Activated CD8-positive, alpha-beta memory T cell treated with anti-CD3 and anti-CD28 coated beads, Interleukin-2, amount 50 U/mL, for 24 hours (primary cell): ENCODE measurements around the gene PLEKHA8.
"Not testable (repeated sequence)": the region's sequence is repeated elsewhere in the genome, so short reads cannot be mapped to it uniquely, and the experiment has no call there.

Source experiments
- DNase-seq: peaks from one replicate; pipeline ENCODE4 v3.0.0-alpha.2; 2020; ENCODE audit errors: extremely low read depth

PLEKHA8 gene

DNA sequence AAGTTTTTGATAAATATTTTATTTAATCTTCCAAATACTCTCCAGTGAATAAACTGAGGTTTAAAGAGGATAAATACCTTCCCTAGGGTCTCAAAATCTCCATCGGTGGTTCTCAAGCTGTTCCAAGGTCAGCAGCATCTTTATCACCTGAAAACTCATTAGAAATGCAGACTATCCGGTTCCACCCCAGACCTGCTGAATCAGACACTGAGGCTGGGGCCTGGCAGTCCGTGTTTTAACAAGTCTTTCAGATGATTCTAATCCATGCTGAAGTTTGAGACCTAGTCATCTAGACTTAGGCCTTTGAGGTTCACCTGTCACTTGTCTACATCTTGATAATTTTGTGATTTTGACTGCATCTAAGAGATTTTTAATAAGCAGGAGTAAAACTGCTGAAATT lies 37.5 kb downstream of the PLEKHA8 start:
- DNase-seq: no peak

- no peak for DNase-seq
Measured at GRCh38 chr7:30066687-30067086, 38.5 kb downstream of the PLEKHA8 start.

DNA sequence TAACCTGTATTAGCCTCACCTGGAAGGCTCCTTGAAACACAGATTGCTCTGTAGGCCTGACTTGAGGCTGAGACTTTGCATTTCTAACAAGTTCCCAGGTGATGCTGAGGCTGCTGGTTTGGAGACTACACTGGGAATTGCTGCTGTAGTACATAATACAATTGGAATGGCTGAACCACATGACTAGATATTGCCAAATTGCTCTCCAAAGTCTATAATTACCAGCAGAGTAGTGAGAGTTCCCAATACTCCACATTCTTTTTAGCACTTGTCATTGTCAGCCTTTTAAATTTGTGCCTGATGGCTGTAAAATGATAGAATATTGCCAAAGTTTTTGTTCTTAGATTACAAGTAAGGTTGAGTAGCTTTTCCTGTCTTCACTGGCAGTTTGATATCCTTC lies 39.9 kb downstream of the PLEKHA8 start:
- no peak for DNase-seq

GRCh38 chr7:30069096-30069867 lies 41.1 kb downstream of the PLEKHA8 start:
- no peak for DNase-seq

GRCh38 chr7:30070052-30070451 lies 41.8 kb downstream of the PLEKHA8 start:
- DNase-seq: no peak

DNA sequence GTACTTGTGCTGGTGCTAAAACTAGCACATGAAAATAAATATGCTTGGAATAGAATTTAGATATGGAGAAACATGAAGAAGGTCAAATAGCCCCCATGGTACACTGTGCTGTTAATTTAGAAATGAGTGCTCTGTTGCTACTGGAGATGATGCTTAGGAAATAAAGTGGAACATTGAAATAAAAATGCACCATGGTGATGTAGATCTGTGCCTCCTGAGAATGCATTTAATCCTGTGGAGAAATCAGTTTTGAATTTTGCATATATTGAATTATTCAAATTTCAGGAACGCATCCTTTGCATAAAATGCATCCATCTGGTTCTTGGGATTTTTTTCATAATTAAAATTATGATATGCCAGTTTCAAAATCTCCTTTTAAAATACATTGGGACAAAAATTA lies 44.5 kb downstream of the PLEKHA8 start:
- DNase-seq: no peak

DNA sequence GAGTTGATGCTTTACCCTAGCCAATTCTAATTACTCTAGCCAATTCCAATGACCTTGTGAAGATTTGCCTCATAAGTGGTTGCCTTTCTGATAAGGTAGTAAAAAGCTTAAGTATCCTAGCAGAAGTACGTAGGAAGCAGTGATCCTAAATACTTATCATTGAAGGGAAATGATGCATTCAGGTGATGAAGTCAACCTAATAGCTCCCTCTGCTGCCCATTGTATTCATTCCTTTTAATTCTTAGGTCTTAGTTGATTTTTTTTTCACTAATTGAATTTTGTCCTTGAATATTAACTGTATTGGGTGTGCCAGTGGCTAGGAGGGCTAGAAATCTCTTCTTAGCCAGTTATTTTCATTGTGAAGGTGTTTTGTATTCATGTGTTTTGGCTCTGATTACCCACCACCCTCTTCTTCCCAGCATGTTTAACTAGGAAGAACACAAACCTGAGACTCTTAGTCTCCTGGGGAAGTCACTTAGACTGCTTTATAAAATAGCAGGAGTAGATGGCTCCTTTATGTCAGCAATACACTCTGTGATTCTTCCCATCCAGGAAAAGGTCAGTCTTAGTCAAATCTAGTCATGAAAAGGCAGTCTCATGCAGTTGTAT lies 46.3 kb downstream of the PLEKHA8 start:
- no peak for DNase-seq

GRCh38 chr7:30076411-30076810 lies 48.2 kb downstream of the PLEKHA8 start:
- no peak for DNase-seq

DNA sequence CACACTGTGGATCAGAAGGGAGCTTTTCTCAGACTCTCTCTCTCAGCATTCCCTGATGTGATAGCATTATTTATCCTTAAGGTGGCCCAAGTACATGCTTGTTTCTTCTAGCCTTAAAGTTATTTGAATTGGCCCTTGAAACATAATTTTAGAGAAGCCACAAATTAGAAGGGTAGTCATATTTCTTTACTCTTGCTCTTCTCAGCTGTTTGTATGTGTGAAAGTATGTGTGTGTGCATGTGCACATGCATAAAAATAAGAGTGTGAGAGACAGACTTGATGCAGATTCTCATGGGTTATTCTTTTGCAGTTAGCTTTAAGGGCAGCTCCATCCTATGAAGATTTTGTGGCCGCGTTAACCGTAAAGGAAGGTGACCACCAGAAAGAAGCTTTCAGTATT lies 50.1 kb downstream of the PLEKHA8 start:
- DNase-seq: no peak

DNA sequence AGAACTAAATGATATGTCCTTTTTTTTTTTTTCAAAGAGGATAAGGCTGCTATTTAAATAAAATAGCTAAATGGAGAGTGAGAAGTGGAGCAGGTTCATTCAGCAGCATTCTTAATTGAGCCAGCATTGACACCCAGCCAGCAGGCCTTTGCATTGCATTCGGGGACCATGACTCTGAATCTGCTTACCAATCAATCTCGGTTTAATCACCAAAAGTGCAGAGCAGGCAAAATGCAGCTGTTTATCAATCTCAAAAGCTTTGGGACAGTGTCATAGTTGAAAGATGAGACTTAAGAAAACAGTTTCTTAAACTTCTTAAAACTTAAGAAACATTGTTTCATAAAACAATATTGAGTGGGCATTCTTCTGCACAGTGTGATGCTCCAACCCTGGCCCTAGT lies 51.7 kb downstream of the PLEKHA8 start:
- no peak for DNase-seq

DNA sequence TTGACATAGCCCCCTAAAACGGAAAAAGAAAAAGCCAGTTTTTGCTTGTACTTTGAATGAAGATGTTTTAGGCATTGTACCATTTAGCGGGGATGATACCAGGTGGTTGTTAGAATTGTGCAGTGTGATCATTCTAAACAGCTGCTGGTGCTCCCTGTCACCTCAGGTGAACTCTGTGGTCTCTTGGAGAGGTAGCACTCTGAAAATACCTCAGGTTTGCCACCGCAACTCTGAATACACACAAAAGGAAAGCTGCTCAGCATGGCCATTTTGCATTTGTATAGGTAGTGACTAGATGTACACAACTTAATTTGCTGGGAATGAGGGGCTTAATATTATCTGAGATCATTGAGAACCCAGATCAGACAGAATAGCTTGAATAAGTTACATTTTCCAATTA lies 52.6 kb downstream of the PLEKHA8 start:
- no peak for DNase-seq

DNA sequence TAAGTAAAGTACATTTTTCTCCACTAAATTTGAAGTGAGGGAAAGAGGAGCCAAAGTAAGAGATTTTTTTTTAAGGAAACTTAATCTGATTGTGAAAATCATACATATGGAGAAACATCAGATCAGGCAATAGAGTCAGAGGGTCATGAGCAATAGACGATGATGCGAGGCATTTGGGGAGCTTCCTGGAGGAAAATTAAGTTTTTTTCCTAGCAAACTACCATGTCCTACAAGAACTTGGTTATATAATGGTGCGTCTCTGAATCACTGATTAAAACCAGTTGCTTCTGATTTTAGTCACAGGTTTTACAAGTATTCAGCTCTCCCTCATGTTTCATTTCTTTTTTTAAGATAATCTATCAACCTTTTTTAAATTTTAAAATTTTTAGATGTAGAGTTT lies 54.5 kb downstream of the PLEKHA8 start:
- no peak for DNase-seq

DNA sequence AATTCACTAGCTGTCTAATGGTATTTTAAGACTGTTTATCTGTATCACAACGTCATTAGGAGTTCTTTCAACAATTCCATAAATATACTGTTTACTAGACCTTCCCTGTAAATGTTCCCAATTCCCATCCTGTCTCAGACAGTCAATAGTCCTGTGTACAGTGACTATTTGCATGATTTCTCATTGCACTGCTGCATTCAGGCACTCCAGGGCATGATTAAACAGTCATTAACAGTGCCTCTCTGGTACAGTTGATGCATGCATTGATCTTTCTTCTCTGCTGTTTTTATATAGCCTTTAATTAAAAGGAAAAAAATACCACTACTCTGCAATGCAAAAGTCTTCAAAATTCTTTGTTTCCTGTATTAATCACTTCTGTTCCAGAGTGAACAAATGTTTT lies 55.1 kb downstream of the PLEKHA8 start:
- no peak for DNase-seq

GRCh38 chr7:30084212-30084611 lies 56.0 kb downstream of the PLEKHA8 start:
- no peak for DNase-seq

DNA sequence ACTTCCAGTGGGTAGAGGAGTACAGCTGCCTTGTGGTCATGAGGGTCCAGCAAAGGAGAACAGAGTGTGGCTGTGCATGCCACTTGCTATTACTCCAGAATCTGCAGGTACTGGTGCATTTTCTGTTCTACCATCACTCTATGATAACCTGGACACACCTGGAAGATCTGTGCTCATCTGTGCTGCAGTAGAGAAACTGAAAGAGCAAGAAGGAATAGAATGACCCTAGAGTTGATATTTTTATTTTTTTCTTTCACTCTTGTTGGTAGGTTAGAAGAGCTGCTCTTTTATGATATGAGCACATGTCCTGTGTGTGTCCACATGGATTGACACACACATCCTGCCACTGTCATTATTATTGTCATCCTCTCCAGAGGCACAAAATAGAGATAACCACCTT lies 58.3 kb downstream of the PLEKHA8 start:
- no peak for DNase-seq

GRCh38 chr7:30087371-30087770 lies 59.2 kb downstream of the PLEKHA8 start:
- DNase-seq: no peak

DNA sequence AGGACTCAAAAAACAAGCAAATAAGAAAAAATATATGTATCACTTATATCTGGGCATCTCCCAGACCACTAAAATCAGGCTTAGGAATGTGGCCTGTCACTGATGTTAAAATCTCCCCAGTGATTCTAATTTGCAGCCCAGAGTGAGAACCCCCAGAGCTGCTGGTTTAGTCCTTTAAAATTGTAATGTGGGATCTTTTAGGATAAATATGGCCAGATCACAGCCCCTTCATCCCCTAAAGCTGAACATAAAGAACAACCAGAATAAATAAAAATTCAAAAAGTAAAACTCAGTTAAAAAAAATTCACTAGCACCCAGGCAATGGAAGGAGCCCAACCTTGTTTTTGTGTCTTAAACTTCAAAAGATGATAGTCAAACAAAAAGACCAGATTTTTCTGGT lies 60.1 kb downstream of the PLEKHA8 start:
- no peak for DNase-seq

DNA sequence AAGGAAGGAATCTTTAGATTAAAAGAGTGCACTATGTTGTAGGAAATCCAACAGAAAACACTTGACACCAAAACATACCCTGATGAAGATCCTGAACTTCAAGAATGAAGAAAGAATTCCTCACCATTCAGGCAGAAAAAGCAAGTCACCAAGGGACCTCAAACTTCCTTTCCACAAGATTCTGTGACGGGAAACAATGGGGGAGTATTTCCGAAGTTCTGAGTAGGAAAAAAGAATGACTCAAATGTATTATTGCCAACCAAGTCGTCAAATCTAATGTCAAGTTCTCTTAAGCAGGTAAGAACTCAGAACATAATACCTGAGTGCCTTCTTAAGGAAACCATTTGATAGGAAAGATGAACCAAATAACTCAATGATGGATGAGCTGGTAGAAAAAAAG lies 61.9 kb downstream of the PLEKHA8 start:
- no peak for DNase-seq

DNA sequence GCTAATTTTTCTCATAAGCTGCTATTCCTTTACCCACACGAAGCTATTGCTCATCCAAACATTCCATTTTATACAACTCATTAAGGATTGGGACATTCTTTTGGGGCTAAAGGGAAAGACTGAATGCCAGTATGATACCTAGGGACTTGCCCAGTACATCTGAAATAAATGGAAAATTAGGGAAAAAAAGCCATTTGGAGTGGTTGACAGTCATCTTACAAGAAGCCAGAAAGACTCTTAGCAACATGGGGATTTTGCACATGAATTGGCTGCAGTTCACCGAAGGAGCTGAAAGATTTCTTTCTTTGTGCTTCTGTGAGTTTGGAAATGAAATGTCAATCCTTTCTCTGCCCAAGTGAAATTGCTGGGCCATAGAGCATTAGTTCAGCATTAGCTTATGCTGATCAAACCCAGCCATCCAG lies 63.3 kb downstream of the PLEKHA8 start:
- DNase-seq: no peak

DNA sequence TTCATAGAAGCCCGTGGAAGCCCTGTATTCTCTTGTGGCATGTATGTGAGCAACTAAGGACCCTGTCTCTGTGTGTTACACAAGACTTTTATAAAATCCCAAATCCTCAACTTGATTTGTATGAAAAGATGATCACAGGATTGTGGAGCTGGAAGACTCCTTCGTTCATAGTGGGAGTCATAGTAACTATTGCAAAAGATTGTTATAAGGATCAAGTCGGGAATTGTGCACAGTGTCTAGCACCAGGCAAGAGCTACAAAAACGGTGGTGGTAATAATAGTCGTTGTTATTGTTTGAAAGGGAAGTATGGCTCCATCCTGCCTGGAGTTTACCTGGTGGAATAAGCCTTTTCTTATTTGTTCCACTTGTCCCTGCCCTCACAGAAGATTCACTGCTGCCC lies 63.8 kb downstream of the PLEKHA8 start:
- DNase-seq: no peak

GRCh38 chr7:30093420-30093952 lies 65.3 kb downstream of the PLEKHA8 start:
- DNase-seq: no peak

GRCh38 chr7:30098599-30098998 lies 70.4 kb downstream of the PLEKHA8 start:
- not testable (repeated sequence) for DNase-seq

GRCh38 chr7:30102281-30102680 lies 74.1 kb downstream of the PLEKHA8 start:
- DNase-seq: no peak
